PC-9 (cell line): ENCODE data around the gene B3GNT3.

Experiments used
- CTCF ChIP-seq: fragments of 200-600 bp; sonication (generic); conservative IDR thresholded peaks from 2 replicates; pipeline ENCODE4 v1.6.1; 2017; ENCODE audit warnings: mixed run types, antibody characterized with exemption, mild to moderate bottlenecking, moderate library complexity
- EZH2 ChIP-seq: fragments of 200-600 bp; sonication (generic); IDR thresholded peaks from 2 replicates; pipeline ENCODE4 v1.8.0; 2017; ENCODE audit warnings: antibody characterized with exemption, low read depth

GRCh38 chr19:17841371-17841809 is 46.5 kb downstream of the B3GNT3 start:
- TF ChIP-seq CTCF, result no peak
- TF ChIP-seq EZH2, result no peak
